Activated CD4-positive, alpha-beta T cell treated with anti-CD3 and anti-CD28 coated beads, Interleukin-2, Interleukin-6, amounts not matched to agents 100 ng/mL and 50 ng/mL, durations not matched to agents 16 hours and 8 hours (primary cell): ENCODE data around the gene NEBL.

Experiments
- DNase-seq: peaks from one replicate; pipeline ENCODE4 v3.0.0-alpha.2; 2020

Gene NEBL

GRCh38 chr10:20856484-20856883, 40.6 kb downstream of the NEBL start:
- DNase-seq = no peak

- no peak for DNase-seq
These were observed 41.6 kb downstream of the NEBL start for GRCh38 chr10:20855398-20856038.

- DNase-seq = no peak
These were observed 43.8 kb downstream of the NEBL start for GRCh38 chr10:20853276-20853675.

- no peak for DNase-seq
These were observed 44.8 kb downstream of the NEBL start for GRCh38 chr10:20852303-20852702.

- no peak for DNase-seq
These were observed 49.6 kb downstream of the NEBL start for GRCh38 chr10:20847512-20847911.

GRCh38 chr10:20846263-20846662, 50.8 kb downstream of the NEBL start:
- no peak for DNase-seq

- no peak for DNase-seq
These were observed 55.7 kb downstream of the NEBL start for GRCh38 chr10:20841419-20841818.

GRCh38 chr10:20839910-20840309, 57.2 kb downstream of the NEBL start:
- no peak for DNase-seq

GRCh38 chr10:20839141-20839540, 58.0 kb downstream of the NEBL start:
- DNase-seq = no peak

GRCh38 chr10:20836401-20836800, 60.7 kb downstream of the NEBL start:
- DNase-seq = no peak

GRCh38 chr10:20835335-20835734, 61.8 kb downstream of the NEBL start:
- DNase-seq = no peak

GRCh38 chr10:20834825-20835224, 62.3 kb downstream of the NEBL start:
- no peak for DNase-seq

- DNase-seq = no peak
These were observed 74.3 kb downstream of the NEBL start for GRCh38 chr10:20822825-20823224.

- DNase-seq = no peak
These were observed 79.5 kb downstream of the NEBL start for GRCh38 chr10:20817646-20818045.

GRCh38 chr10:20817116-20817515, 80.0 kb downstream of the NEBL start:
- no peak for DNase-seq

- DNase-seq = no peak
These were observed 83.0 kb downstream of the NEBL start for GRCh38 chr10:20814116-20814515.

- DNase-seq = no peak
These were observed 86.0 kb downstream of the NEBL start for GRCh38 chr10:20811131-20811530.

GRCh38 chr10:20809631-20810030, 87.5 kb downstream of the NEBL start:
- no peak for DNase-seq

- no peak for DNase-seq
These were observed 90.6 kb downstream of the NEBL start for GRCh38 chr10:20806487-20806886.

GRCh38 chr10:20797290-20797689, 99.8 kb downstream of the NEBL start:
- DNase-seq = no peak

GRCh38 chr10:20795391-20795790, 101.7 kb downstream of the NEBL start:
- no peak for DNase-seq

GRCh38 chr10:20785174-20785573, 111.9 kb downstream of the NEBL start:
- DNase-seq = no peak

- no peak for DNase-seq
These were observed 118.9 kb downstream of the NEBL start for GRCh38 chr10:20778008-20778757.

- DNase-seq = no peak
These were observed 120.6 kb downstream of the NEBL start for GRCh38 chr10:20776384-20777118.
